GM21528 (cell line): Measurements from ENCODE around the gene VPS4A.

Source experiments
- ATAC-seq: cut with Tn5 transposase; IDR thresholded peaks from one replicate; pipeline ENCODE4 v1.9.1; 2021; ENCODE audit warnings: mild to moderate bottlenecking, moderate library complexity; ENCODE audit not compliant: unreplicated experiment, low FRiP score

Gene VPS4A

DNA sequence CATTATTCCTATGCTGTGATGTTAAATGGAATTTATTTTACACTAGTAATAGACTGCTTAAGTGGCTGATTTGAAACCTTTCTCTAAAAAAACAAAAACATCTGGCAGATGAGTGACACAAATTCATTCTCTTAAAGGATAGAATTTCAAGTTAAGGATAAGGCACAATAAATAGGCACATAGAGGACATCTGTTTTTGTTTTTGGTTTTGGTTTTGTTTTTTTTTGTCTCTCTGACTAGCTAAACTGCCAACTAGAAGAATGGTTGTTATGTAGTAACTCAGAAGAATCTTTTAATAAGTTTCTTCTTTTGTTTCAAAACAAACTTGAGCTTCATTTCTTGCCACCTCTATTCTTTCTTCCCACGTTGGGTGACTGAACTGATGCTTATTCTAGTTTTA lies 5.1 kb upstream of the VPS4A start:
- ATAC-seq: no peak

DNA sequence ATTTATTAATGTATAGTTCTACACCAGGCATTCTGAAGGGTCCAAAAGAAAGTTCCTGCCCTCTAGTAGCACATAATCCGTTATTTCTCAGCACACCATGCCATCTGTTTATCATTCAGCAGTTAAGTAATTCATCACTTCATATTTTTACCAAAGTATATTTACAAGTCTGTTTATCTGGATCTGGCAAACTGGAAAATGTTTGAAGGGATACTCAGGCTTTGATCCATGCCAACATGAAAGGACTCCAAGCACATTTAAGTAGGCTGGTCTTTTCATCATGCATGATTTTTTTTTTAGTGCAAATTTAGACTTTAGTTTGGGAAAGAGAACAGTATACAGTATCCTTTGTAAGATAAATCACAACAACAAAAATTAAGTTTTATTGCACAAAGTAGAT lies 4.1 kb upstream of the VPS4A start:
- ATAC-seq: no peak

DNA sequence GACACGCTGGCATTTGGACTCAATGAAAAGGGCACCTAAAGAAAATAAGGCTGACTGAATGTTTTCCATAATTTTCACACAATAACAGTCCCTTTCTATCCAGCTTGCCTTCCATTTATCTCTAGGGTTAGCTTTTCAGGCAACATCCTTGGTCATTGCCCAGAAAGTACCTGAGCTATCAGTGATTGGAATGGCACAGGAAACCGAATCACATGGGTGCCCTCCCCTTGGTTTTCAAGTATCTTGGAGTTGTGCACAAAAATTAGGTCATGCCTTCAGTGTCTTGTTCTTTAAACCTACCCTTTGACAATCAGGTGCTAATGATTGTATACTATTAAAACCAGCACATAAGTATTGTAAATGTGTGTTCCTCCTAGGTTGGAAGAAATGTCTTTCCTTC lies 3.3 kb upstream of the VPS4A start:
- ATAC-seq: no peak

DNA sequence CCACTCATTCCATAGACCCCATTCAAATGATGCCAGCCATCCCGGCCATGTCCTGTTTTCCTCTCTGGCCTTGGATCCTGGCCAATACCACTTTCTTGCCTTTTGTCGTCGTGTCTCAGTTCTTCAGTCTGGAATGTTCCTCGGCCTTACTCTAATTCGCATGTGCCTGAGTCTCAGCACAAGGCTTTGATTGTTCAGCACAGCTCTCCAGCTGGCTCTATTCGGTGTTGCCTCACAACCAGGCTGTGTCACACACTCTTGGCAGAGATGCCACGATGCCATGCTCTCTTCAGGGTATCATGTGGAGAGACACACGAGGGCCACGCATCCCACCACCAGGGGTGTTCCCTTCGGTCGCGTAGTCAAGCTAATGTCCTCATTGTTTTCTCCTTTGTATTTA lies 1.8 kb upstream of the VPS4A start:
- ATAC-seq: no peak

DNA sequence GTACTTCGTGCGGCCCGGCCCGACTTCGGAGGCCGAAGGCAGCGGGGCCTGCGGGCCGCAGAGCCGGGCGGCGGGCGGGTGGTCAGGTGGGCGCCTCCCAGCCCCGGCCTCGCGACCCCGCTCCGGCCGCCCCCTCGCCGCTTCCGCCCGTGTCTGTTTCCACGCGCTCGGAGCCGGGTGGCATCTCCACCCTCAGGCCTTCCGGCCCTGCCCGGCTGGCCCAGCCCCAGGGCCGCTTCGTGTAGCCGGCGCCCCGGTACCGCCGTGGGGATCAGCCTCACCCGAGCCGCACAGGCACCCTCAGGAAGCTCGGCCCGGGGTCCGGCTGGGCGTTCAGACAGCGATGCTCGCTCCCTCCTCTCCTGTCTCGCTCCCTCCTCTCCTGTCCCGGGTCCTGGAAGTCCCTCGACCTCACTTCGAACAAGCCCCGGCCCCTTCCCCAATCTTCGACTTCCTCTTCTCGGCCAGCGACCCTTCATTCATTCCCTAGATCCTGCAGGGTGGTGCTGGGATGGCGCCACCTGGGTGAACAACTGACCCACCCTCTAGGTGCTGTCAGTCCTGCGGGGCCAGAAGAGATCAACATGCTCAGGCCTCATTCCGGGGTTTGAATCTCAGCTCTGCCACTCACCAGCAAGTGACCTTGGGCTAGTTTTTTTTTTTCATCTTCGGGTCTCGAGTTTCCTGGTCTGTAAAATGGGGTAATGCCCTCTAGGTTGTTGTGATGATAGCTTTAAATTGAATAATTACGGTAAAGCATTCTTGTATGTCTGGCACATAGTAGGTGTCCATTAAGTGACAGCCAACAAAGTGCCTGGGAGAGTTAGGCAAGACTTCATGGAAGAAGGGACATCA lies 610 bp downstream of the VPS4A start:
- ATAC-seq: peak; percentile 52

DNA sequence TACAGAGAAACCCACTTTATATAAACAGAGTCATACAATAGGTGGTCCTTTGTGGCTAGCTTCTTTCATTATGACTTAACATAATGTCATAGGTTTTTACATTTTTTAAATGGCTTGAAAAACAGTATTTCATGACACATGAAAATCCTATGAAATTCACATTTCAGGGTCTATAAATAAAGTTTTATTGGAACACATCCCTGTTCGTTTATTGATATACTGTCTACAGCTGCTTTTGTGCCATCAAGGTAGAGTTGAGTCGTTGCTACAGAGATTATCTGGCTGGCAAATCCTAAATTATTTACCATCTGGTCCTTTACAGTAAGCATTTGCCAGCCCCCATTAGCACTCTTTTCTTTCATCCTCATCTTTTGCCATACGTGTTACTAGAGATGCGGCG lies 2.3 kb downstream of the VPS4A start:
- ATAC-seq: no peak

DNA sequence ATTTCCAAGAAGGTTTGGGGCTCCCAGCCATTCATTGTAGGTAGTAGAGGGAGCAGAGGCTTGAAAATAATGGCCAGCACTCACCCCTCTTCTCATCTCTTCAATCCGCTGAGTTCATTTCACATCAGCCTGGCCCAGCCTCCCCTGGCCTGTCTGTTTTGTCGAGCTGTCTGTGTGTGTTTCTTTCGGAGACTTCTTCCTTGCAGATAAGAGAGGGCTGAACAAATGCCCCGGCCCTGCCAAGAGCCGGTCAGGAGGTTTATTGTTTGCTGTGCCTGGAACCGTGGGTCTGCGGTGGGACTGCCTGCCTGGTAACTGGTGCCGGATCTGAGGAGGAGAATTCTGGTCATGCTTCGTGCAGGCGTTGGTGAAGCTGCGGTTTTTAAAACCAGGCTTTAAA lies 3.4 kb downstream of the VPS4A start:
- no peak for ATAC-seq

DNA sequence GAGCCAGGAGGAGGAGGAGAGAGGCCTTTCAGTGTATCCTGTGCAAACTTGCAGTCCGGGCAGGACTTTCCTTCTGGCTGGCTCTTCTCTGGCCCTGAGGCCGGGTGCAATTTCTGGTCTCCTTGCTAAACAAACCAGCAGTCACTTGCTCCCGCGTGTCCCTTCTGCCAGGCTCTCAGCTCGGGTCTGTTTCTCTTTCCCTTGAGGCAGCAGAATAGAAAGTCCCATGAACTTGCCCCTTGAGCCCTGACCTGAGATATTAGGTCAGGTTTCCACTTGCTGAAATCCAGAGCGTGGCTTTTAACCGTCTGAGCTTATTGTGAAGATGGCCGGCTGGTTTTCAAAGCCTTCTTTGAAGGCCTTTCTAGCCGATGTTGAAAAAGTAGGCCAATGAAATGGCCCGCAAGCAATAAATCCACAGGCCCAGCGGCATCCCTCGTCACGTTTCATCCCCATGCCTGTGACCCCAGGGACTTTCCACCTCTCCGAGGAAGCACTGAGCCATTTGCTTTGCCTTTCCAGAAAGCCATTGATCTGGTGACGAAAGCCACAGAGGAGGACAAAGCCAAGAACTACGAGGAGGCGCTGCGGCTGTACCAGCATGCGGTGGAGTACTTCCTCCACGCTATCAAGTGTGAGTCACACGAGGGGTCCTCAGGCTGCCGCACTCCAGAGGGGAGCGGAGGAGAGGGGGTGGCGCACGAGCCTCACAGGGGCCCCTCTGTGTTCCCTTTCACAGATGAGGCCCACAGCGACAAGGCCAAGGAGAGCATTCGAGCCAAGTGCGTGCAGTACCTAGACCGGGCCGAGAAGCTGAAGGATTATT lies 4.5 kb downstream of the VPS4A start:
- ATAC-seq: no peak

DNA sequence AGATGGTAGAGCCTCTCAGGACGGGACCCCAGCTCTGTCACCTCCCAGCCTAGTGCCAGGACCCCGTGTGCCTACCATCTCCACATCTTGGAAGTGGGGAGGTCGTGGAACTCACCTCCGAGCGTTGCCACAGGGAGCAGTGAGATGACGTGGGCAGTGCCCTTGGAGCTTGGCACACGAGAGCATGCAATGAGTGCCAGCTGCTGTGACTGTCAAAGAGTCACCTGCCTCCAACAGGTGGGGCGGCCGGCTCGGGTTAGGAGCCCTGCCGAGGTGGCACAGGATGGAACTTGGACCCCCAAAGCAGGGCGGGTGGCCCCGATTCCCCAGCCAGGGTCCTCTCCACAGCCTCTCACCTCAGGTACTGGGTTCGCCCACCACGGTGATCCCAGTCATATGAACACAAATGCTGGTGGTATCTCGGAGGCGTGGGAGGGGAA lies 5.5 kb downstream of the VPS4A start:
- ATAC-seq: no peak

DNA sequence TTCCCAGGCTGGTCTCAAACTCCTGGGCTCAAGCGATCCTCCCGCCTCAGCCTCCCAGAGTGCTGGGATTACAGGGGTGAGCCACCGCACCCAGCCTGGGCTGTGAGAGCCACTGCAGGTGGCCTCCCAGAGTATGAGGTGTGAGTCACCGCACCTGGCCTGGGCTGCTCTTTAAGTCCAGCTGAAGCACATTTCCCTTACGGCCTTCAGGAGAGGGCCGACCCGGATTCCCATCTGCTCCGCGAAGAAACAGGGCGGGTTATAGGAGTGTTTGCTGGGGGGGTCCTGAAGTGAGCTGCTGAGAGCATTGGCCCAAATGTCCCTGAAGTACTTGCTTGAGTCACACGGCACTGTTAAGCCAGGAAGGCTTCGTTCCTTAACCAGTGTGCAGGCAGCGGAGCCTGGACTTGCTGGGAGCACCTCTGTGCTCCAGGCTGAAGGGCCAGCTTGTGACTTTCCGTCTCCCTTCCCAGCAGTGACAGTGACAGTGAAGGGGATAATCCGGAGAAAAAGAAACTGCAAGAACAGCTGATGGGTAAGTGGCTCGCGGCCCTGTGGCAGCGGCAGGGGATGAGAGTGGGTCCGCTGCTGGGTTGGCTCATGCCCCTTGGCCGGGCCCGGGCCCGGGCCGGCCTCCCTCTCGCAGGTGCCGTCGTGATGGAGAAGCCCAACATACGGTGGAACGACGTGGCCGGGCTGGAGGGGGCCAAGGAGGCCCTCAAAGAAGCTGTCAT lies 7.2 kb downstream of the VPS4A start:
- no peak for ATAC-seq

DNA sequence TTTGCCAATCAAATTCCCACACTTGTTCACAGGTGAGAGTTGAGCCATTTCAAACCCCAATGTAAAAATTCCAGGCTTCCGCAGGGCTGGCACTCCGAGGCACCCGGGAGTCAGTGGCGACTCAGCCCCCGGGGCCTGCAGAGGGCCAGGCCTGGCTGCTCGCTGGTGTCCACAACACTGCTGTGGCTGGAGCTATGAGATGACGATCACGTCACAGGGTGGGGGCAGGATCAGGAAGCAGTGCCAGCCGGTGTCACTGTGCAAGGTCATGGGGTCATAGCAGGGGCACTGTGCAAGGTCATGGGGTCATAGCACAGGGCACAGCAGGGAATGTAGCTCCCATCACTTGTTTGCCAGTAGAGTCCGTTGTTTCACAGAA lies 7.8 kb downstream of the VPS4A start:
- ATAC-seq: no peak

DNA sequence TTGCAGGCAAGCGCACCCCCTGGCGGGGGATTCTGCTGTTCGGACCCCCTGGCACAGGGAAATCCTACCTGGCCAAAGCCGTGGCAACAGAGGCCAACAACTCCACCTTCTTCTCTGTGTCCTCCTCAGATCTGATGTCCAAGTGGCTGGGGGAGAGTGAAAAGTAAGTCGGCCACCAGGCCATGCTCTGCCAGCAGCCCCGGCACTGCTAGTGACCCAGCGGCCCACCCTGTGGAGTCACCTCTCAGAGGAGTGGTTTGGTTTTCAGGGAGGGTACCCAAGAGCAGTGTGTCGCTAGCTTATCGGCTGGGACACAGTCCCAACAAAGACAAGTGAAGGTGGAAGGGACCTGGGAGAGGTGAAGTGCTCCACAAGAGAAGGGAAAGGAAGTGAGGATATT lies 8.2 kb downstream of the VPS4A start:
- no peak for ATAC-seq

DNA sequence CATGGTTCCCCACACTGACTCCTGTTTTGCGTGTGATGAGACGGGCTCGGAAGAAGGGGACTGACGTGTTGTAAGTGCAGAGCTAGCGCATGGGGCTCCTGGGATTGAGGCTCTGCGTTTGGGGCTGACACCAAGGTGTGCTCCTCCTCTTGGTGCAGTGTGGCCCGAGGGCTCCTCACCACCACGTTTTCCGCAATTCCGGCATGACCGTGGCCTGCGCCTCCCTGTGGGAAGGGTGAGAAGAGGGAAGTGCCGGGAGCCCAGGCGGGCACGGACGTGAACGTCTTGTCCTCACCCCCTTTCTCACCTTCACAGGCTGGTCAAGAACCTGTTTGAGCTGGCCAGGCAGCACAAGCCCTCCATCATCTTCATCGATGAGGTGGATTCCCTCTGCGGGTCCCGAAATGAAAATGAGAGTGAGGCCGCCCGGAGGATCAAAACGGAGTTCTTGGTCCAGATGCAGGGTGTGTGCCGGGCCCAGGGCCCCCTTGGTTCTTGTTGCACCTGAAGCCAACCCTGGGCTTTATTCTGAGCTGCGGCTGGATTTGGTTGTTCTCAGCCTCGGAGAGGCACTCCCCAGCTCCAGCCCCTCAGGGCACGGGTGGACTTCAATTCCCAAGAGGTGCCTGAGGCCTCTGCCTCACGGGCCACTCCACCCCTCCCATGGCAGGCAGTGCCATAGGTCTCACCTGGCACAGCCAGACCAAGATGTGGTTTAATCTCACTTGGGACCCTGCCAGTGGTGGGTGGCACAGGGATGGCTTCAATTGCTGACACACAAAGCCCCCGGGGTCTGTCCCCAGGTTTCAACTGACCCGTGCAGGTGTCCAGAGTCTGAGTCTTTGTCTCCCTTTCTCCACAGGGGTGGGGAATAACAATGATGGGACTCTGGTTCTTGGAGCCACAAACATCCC lies 8.9 kb downstream of the VPS4A start:
- no peak for ATAC-seq

DNA sequence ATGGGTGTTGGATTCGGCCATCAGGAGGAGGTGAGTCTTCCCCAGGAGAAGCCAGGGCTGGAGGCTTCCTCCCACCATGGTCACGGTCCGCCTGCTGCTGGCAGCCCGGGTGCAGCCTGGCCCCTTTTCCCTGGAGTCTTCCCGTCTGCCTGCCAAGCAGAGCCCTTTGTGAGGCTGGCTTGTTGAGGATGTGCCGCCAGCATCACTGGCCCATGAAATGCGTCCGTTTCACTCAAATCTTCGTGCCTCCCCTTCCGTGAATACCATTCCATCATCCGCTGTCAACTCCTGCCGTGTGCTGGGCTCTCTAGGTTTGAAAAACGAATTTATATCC lies 9.6 kb downstream of the VPS4A start:
- ATAC-seq: no peak

DNA sequence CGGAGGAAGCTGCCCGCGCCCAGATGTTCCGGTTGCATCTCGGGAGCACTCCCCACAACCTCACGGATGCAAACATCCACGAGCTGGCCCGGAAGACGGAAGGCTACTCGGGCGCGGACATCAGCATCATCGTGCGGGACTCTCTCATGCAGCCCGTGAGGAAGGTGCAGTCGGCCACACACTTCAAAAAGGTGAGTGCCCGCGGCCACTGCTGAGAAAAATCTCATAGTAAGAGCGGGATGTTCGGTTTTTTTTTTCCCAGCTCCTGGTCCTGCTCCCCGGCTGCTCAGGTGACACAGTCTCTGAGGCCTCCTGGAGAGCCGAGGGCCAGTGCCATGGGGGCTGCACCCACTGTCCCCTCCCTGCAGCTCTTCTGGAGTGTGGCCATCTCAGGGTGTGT lies 9.9 kb downstream of the VPS4A start:
- ATAC-seq: no peak

DNA sequence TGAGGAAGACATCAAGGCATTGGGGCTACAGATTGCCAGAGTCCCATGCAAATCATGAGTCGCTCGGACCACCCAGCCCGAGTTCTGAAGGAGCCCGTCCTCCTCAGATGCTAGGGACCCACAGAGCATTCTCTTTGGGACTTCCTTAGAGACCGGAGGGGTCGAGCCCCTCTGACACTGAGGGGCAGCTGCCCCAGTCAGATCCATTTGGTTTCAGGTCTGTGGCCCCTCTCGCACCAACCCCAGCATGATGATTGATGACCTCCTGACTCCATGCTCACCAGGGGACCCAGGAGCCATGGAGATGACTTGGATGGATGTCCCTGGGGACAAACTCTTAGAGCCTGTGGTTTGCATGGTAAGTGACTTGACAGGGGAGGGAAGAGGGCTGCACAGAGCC lies 11.2 kb downstream of the VPS4A start:
- no peak for ATAC-seq

DNA sequence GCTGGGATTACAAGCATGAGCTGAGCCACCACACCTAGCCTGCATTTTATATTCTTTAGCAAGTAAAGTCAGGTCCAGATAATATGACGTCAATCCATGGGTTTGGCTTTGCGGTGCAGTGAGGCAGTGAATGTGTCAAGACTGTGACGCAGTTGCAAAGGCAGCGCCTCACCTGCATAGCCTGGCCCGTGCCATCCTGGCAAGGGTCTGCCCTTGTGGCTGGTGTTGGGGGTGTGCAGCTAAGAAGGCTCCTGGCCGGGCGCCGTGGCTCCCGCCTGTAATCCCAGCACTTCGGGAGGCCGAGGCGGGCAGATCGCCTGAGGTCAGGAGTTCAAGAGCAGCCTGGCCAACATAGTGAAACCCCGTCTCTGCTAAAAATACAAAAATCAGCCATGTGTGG lies 12.3 kb downstream of the VPS4A start:
- no peak for ATAC-seq

DNA sequence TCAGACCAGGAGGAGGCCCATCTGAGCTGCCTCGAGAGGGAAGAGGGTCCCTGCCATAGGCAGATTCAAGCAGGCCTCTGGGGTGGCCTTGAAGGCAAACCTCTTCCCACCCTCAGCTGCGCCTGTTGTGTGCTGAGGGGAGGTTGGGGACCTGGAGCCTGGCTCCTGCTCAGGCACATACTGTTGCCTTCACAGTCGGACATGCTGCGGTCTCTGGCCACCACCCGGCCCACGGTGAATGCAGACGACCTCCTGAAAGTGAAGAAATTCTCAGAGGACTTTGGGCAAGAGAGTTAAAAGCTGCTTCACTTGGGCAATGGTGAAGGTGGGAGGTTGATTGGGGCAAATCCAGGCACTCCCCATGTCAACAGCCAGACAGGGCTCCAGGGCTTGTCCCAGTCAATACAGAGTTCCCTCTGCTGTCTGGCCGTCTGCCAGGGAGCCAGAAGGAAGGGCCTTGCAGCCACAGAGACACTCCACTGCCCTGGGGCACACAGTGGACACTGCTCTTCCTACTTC lies 12.9 kb downstream of the VPS4A start:
- no peak for ATAC-seq

DNA sequence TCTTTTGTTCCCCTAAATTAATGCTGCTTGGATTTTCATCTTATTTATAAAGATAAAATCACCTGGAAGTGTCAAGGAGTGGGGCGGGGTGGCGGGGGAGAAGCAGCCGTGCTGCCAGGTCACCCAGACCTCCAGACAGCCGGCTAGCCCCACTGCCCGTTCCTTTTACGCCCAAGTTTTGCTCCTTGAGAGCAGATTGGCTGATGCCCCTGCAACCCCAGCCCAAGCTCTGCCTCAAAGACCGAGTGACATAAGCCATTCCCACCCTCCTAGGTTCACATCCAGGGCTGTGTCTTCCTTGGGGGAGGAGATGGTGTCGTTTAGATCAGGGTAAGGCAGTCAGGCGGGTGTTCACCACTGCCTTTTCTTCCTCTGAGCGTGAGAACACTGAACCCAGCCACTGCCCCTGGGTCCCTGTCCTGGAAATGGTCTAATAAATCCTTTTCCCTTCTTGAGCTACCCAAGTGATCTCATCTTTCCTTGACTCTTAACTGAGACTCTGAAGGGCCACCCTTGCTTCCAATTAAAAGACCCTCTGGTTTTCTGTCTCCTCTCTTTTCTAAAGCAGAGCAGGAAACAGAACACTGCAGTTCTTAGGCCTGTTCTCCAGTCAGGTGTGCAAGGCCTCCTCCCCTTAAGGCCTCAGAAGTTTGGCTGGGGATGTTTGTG lies 13.6 kb downstream of the VPS4A start:
- no peak for ATAC-seq

DNA sequence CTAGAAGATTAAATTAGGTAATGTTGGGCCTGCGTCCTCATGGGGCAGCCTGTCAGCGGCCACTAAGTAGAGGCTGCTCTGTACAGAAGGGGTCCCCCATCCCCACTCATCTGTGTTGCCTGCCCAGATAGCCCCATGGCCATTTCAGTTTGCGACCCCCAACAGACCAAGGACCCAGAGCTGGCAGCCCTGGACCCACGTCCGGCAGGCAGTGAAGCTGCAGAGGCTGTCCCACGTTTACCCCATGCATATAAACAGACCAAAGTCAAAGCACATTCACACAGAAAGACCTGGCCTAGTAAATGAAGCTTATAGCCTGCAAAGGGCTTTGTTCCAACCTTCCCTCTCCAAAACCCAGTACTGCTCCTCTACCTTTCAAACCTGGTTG lies 14.6 kb downstream of the VPS4A start:
- ATAC-seq: no peak
